Smooth muscle cell (in vitro differentiated cells): ENCODE data around the gene PSMG1. TPM values are rescaled to one million over a fixed set of nuclear protein-coding genes. Genes with fewer than 3 reads are reported as not detected.

ENCODE experiments used
- DNase-seq: peaks from one replicate; lab custom pipeline; 2025; ENCODE audit not compliant: unreplicated experiment; lab: John Stamatoyannopoulos, UW
- H2AFZ ChIP-seq: fragments of 200-600 bp; sonication (generic); 2 replicates; pipeline ENCODE4 v1.6.0; 2016; ENCODE audit warnings: antibody characterized with exemption, low read depth, mild to moderate bottlenecking
- H3F3A ChIP-seq: fragments of 200-600 bp; sonication (generic); 2 replicates; pipeline ENCODE4 v1.6.0; 2017; ENCODE audit warnings: antibody characterized with exemption, low read depth
- H3K27ac ChIP-seq: fragments of 200-600 bp; sonication (generic); 2 replicates; pipeline ENCODE4 v1.5.1; 2016; ENCODE audit warnings: low read depth, mild to moderate bottlenecking
- H3K27me3 ChIP-seq: fragments of 200-600 bp; sonication (generic); 2 replicates; pipeline ENCODE4 v1.6.1; 2016; ENCODE audit warnings: low read depth, mild to moderate bottlenecking
- H3K36me3 ChIP-seq: fragments of 200-600 bp; sonication (generic); 2 replicates; pipeline ENCODE4 v1.5.1; 2016; ENCODE audit warnings: low read depth
- H3K4me1 ChIP-seq: fragments of 200-600 bp; sonication (generic); 2 replicates; pipeline ENCODE4 v1.5.1; 2016; ENCODE audit warnings: low read depth
- H3K4me2 ChIP-seq: fragments of 200-600 bp; sonication (generic); 2 replicates; pipeline ENCODE4 v1.6.0; 2016; ENCODE audit warnings: mild to moderate bottlenecking
- H3K4me3 ChIP-seq: fragments of 200-600 bp; sonication (generic); 2 replicates; pipeline ENCODE4 v1.5.1; 2016; ENCODE audit warnings: mild to moderate bottlenecking
- H3K79me2 ChIP-seq: fragments of 200-600 bp; sonication (generic); 2 replicates; pipeline ENCODE4 v1.6.0; 2016; ENCODE audit warnings: low read depth, mild to moderate bottlenecking
- H3K9ac ChIP-seq: fragments of 200-600 bp; sonication (generic); 2 replicates; pipeline ENCODE4 v1.6.0; 2016; ENCODE audit warnings: low read depth
- H3K9me3 ChIP-seq: fragments of 200-600 bp; sonication (generic); replicated peaks from 2 replicates; pipeline ENCODE4 v1.5.1; 2016; ENCODE audit warnings: low read depth
- H4K20me1 ChIP-seq: fragments of 200-600 bp; sonication (generic); 2 replicates; pipeline ENCODE4 v1.6.0; 2016; ENCODE audit warnings: low read depth
- WGBS: methylation state at CpG from one replicate; pipeline ENCODE4 v1.1.7; 2016; ENCODE audit warnings: low lambda C conversion rate; 5-methylcytosine and 5-hydroxymethylcytosine counted together
- polyA plus RNA-seq: library from polyadenylated mRNA; unstranded; fragments of >200 nt; fragmentation: Nextera tagmentation; extraction: Ambion mirVana; gene quantifications from 2 replicates; pipeline ENCODE4 v1.2.1, GENCODE V29; 2016
- total RNA-seq: library from RNA; depleted of rRNA; stranded (reverse); fragments of >200 nt; gene quantifications from 2 replicates; pipeline ENCODE4 v1.2.3, GENCODE V29; 2014
- TF ChIP-seq, protein P1 (sequence below): fragments of 200-600 bp; sonication (generic); IDR thresholded peaks from 2 replicates; pipeline ENCODE4 v1.5.1; 2017; ENCODE audit warnings: borderline replicate concordance, mild to moderate bottlenecking, antibody characterized with exemption; ENCODE audit not compliant: insufficient read depth, poor library complexity, severe bottlenecking

The PSMG1 gene
- total and polyA plus RNA-seq, 2 experiments from 2014 or later: 55.2 to 60.7 TPM

DNA sequence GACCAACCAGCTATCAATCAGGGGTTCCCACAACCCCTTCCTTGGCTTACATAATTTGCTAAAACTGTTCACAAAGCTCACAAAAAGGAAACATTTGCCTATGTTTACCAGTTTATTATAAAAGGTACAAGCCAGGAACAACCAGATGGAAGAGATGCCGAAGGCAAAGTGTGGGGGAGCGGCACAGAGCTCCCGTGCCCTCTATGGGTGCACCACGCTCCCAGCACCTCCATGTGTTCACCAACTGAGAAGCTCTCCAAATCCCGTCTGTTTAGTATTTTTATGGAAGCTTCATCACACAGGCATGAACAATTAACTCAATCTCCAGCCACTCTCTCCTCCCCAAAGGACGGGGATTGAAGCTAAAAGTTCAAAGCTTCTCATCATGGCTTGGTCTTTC is 32.9 kb downstream of the PSMG1 start:
- no peak overlapping the region for H3K4me3 ChIP-seq
- TF ChIP-seq, protein P1, sequence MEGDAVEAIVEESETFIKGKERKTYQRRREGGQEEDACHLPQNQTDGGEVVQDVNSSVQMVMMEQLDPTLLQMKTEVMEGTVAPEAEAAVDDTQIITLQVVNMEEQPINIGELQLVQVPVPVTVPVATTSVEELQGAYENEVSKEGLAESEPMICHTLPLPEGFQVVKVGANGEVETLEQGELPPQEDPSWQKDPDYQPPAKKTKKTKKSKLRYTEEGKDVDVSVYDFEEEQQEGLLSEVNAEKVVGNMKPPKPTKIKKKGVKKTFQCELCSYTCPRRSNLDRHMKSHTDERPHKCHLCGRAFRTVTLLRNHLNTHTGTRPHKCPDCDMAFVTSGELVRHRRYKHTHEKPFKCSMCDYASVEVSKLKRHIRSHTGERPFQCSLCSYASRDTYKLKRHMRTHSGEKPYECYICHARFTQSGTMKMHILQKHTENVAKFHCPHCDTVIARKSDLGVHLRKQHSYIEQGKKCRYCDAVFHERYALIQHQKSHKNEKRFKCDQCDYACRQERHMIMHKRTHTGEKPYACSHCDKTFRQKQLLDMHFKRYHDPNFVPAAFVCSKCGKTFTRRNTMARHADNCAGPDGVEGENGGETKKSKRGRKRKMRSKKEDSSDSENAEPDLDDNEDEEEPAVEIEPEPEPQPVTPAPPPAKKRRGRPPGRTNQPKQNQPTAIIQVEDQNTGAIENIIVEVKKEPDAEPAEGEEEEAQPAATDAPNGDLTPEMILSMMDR: no peak
- no peak overlapping the region for H3K27ac ChIP-seq

DNA sequence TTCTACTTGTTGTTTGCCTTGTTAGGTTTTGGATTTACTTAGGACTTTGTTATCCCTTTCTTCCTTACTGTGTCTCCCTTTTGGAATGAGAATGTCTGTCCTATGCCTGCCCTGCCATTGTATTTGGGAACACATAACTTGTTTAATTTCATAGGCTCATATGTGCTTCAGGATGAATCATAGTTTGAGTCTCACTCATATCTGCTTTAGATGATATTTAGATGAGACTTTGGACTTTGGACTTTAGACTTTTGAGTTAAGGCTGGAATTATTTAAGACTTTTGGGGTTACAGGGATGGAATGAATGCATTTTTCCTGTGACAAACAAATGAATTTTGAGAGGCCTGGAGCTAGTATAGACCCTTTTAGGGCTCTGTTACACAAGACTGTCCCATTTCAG is 33.4 kb downstream of the PSMG1 start:
- H3K79me2 ChIP-seq: no peaks in the 10 kb centered on the region
- H3K36me3 ChIP-seq: no peaks in the 10 kb centered on the region
- no peaks in the 10 kb centered on the region for H3K9me3 ChIP-seq
- H3K4me3 ChIP-seq: no peak overlapping the region
- H3K27me3 ChIP-seq: no peaks in the 10 kb centered on the region
- H3K4me1 ChIP-seq: no peaks in the 10 kb centered on the region
- no peak overlapping the region for H3K27ac ChIP-seq
- no peak overlapping the region for H3K9ac ChIP-seq
- DNase-seq: no peak
- no peaks in the 10 kb centered on the region for H4K20me1 ChIP-seq
- TF ChIP-seq, protein P1: no peak
- no peak overlapping the region for H2AFZ ChIP-seq
- no peak overlapping the region for H3K4me2 ChIP-seq
- H3F3A ChIP-seq: no peaks in the 10 kb centered on the region

More for the DNA sequence above, 32.9 kb downstream of the PSMG1 start:
- no peaks in the 10 kb centered on the region for H3K27me3 ChIP-seq
- no peaks in the 10 kb centered on the region for H4K20me1 ChIP-seq
- no peak overlapping the region for H2AFZ ChIP-seq
- 93% methylated on average over 6 of the region's 6 CpGs for WGBS
- H3K4me1 ChIP-seq: no peaks in the 10 kb centered on the region
- no peak overlapping the region for H3K4me2 ChIP-seq
- DNase-seq: no peak
- no peaks in the 10 kb centered on the region for H3K36me3 ChIP-seq
- no peaks in the 10 kb centered on the region for H3F3A ChIP-seq
- no peaks in the 10 kb centered on the region for H3K79me2 ChIP-seq
- H3K9ac ChIP-seq: no peak overlapping the region
- H3K9me3 ChIP-seq: no peaks in the 10 kb centered on the region

DNA sequence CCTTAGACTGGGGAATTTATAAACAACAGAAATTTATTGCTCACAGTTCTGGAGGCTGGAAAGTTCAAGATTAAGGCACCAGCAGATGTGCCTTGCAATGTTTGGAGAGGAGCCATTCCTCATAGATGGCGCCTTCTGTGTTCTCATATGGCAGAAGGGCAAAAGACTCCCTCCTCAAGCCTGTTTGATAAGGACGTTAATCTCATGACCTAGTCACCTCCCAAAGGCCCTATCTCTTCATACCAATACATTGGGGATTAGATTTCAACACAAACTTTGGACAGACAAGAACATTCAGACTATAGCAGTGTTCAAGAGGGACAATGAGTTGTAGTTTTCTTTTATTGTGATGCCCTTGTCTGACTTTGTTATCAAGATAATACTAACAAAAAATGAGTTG is 34.3 kb downstream of the PSMG1 start:
- no peak overlapping the region for H3K4me3 ChIP-seq
- no peak for DNase-seq
- H3K9ac ChIP-seq: no peak overlapping the region
- no peaks in the 10 kb centered on the region for H3K27me3 ChIP-seq
- no peak overlapping the region for H3K4me2 ChIP-seq
- no peaks in the 10 kb centered on the region for H3K79me2 ChIP-seq
- no peaks in the 10 kb centered on the region for H3K36me3 ChIP-seq
- no peaks in the 10 kb centered on the region for H4K20me1 ChIP-seq
- TF ChIP-seq, protein P1: no peak
- no peak overlapping the region for H2AFZ ChIP-seq
- no peaks in the 10 kb centered on the region for H3K4me1 ChIP-seq
- WGBS: 80% methylated on average over 2 of the region's 2 CpGs
- no peaks in the 10 kb centered on the region for H3K9me3 ChIP-seq
- H3K27ac ChIP-seq: no peak overlapping the region
- no peaks in the 10 kb centered on the region for H3F3A ChIP-seq

DNA sequence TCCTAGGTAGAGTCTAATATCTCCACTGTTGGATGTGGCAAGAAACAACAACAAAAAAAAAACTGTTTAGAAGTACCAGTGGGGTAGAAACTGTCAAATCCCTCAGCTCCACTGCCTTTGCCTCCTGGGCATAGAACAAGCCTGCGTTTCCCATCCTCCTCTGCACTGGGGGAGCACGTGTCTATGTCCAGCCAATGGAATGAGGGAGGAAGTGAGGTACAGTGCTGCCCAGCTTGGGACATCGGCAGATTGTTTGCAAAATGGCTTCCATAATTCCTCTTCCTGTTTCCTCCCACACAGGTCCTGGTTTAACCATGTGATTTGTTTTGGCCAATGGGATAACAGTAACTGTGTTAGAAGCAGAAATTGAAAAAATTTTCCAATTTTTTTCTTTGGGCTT is 39.1 kb downstream of the PSMG1 start:
- no peaks in the 10 kb centered on the region for H3K79me2 ChIP-seq
- WGBS: 98% methylated on average over 3 of the region's 3 CpGs
- no peaks in the 10 kb centered on the region for H3K9me3 ChIP-seq
- no peaks in the 10 kb centered on the region for H4K20me1 ChIP-seq
- no peak overlapping the region for H3K4me2 ChIP-seq
- DNase-seq: no peak
- no peak overlapping the region for H3K27ac ChIP-seq
- H3K4me1 ChIP-seq: no peaks in the 10 kb centered on the region
- no peak overlapping the region for H2AFZ ChIP-seq
- no peak overlapping the region for H3K4me3 ChIP-seq
- H3K9ac ChIP-seq: no peak overlapping the region
- peaks cover 9% of the 10 kb centered on the region for H3F3A ChIP-seq
- TF ChIP-seq, protein P1: no peak
- H3K27me3 ChIP-seq: no peaks in the 10 kb centered on the region
- no peaks in the 10 kb centered on the region for H3K36me3 ChIP-seq
